Activated CD4-positive, alpha-beta T cell treated with anti-CD3 and anti-CD28 coated beads, Interleukin-2, amount 50 U/mL, for 48 hours (primary cell): ENCODE results near the gene SAYSD1.

Experiments used
- DNase-seq, 2 experiments: peaks; one replicate each; pipeline ENCODE4 v3.0.0-alpha.2; 2020

SAYSD1 gene

DNA sequence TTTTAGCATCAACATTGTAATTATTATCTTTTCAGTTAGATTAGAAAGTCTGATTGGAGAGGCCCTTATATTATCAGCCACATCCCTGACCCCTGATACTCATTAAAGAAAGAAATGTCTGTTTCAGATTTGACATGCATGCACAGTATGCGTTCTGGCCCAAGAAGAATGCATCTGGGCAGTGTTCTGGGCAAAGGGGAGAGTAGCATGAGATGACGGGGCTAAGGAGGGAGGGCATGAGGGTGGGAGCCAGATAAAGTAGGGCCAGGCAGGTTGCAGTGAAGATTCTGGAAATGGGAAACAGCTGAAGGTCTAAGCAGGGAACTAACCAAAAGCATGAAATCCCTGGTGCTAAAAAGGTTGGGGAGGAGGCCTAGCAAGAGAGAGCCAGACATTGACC, 7.3 kb downstream of the SAYSD1 start:
- no peak for DNase-seq

DNA sequence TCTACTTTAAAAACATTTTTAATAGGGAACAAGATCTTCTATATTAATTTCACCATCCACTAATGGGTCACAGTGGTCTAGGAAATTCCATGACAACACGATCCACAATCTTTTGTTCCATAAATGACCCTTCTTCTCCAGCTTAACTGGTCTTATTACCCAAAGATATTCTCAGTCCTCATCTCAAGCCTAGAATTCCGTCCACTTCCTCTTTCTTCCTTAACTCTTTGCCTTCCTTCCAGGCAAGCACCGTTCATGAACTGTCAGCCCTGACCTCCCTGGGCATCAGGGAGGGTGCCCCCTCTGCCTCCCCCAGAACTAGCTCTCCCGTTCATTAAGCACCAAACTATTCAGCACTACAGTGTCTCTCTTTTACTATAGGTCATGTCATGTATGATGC, 8.0 kb downstream of the SAYSD1 start:
- DNase-seq: no peak

DNA sequence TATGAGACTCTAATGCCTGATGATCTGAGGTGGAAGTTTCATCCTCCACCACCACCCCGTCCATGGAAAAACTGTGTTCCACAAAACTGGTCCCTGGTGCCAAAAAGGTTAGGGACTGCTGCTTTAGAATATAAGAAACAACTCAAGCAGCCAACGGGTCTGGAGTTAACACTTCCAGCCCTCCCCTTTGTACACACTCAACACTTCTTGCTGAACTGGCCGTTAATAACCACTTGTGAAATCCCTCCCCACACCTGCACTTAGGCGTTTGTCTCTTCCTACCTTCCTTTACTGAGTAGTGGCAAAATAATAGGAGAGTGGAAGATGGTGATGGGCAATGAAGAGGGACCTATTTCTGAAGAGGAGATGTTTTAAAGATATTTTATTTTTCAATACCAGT, 10.5 kb downstream of the SAYSD1 start:
- no peak for DNase-seq

DNA sequence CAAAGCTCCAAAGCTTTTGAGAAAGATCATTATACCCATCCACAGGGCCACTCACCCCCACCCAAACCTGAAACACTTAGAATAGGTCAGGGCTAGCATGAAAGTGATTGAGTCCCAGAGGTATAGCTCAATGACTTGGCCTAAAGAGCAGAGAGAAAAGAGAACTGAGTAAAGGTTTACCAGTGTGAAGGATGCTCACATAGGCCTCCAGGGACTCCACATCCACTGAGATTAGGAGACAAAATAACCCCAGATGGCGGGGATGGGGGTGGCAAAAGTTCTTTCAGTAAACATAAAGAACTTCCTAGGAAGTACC, 12.2 kb downstream of the SAYSD1 start:
- DNase-seq: no peak

DNA sequence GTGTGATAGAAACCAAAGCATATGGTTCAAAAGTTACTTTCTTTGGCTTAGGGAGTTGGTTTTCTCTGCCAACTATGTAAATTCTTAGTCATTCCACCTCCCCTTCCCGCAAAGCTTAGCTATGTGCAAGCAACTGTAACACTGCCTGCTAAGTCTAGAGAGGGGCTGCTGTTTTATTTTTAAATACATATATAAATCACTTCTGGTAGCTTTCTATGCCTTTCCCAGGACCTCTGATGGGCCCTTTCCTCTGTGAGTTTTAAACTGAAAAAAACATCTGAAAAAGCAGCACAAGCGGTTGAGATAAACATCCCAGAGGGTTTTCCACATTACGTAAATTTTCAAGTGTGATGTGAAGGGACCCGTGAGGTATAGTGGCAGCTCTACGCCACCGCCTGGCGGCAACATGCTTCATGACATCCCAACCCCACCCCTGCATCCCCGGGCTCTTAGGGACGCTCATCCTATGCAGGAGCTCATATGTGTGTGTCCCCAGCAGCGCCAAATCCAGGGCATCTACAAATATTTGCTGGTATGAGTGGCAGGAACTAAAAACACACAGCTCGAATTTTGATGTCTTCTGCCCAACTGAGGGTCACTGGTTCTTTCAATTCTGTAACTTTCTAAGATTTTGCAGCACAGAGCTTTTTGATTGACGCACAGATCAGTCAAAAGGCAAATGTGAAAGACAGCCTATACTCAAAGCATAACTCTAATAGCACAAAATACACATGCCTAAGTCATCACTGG, 12.7 kb downstream of the SAYSD1 start:
- DNase-seq: peak in 1 of 2 experiments; percentile 35

DNA sequence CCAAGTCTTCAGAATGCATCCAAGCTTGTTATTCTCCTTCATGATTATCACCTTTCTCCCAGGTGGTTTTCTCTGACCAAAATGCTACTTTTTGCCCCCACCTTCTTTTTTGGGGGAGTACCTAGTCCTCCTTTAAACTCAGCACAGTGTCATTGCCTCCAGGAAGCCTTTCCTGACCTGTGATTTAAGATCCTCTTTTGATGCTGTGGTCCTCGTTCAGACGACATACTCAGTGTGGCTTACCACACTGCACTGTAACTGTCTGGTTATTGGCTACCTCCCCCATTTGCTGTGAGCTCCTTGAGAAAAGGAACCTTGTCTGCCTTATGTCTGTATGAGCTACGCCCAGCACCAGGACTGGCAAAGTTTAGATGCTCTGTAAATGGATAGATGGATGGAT, 14.6 kb downstream of the SAYSD1 start:
- no peak for DNase-seq

DNA sequence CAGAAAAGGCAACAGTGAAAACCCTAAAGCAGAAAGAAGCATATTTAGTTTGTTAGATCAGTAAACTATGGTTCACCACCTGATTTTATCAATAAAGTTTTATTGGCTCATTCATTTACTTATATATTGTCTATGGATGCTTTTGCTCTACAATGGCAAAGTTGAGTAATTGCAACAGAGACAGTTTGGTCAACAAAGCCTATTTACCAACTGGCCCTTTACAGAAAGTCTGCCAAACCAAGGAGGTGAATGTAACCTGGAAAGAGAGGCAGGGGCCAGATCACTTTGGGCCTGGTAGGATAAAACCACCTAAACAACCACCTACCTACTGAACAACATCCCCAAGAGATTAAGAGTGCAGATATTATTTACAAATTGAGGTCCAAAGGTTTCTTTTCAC, 19.4 kb downstream of the SAYSD1 start:
- DNase-seq: no peak

DNA sequence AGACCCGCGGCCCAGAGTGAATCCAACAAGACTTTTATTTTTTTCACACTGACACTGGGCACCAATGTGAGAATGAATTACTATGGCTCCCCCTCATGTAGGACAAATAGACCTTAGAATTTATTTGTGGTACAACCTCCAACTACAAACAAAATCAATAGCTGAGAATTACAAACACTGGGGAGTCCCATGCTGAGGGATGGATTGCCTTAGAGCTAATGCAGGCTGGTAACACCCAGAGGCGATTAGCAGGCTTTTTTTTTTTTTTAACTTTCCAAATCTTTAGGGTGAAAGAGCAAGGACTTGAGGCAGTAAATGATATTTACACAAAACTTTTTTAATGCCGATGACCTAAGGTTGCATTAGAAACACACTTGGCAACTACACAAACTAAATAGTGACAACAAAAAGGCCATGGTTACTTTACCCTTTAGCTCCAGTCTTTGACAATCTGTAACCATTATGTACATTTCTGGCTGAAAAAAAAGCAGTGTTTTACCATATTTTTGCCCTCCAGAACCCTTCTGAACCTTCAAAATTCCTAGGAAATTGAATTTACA, 21.8 kb downstream of the SAYSD1 start:
- no peak for DNase-seq

DNA sequence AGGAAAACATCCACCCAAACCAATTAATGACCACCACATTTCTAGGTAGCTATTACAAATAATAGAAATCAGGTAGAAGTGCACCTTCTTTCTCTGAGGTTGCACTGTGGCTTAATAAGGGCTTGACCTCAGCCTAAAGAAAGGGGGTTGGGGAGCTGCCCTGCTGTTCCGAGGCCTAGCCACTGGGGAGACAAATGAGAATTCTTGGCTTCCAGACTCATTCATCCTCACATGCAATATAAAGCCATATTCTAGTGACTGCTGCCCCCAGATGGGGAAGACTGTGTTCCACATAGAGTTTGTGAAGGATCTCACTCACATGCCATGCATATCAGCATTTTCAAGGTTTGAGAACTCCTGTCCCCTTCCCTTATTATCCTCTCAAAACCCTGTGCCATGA, 22.9 kb downstream of the SAYSD1 start:
- DNase-seq: no peak

DNA sequence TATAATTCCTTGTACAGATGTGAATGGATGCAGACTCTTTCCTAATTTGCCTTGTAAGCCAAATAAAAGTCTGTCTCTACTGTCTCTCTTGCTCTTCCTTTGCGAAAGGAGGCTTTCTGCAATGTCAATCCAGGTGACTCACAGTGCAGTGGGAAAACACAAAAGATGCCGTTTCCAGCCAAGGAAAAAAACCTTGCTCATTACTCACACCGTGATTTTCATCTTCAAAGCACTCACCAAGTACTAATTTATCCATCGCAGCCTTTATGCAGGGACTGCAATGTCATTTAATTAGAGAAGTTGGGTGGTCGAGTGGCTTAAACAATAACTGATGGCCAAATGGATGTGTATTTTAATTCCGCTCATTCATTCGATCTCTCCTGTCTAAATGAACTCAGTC, 23.8 kb downstream of the SAYSD1 start:
- no peak for DNase-seq

DNA sequence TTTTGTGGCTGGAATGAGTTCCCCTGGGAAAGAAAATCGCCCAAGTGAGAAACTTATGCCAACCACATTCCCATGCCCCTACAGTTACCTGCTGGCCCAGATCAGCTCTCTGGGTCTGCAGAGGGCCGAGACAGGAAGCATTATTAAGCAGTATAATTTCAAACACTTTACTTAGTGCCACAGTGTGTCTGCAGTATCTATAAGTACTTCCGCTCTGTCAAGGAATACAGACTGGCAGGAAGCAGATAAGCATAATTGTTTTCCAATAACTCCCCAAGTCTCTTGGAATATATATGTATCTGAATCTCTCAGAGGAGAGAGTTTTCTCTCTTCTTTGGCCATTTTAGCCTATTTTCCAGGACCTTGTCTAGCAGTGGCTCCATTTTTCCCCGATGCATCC, 24.9 kb downstream of the SAYSD1 start:
- DNase-seq: no peak

DNA sequence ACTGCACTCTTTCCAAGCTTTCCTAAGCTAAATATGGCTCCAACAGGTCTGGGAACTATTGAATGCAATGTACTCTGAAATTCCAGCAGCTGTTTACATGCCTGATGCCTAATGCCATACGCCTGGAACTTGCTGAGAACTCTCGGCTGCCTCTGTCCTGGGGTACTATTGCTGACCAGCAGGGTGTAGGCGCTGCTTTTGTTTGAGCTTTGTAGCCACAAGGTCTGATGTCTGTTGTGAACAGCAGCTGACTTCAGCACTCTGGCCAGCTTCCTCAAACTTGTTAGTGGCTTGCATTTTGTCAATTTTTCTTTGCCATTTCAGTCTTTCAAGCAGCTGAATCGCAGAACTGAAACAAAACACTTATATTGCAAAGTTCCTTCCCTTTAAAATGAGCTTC, 26.7 kb downstream of the SAYSD1 start:
- DNase-seq: peak in 1 of 2 experiments; percentile 13

DNA sequence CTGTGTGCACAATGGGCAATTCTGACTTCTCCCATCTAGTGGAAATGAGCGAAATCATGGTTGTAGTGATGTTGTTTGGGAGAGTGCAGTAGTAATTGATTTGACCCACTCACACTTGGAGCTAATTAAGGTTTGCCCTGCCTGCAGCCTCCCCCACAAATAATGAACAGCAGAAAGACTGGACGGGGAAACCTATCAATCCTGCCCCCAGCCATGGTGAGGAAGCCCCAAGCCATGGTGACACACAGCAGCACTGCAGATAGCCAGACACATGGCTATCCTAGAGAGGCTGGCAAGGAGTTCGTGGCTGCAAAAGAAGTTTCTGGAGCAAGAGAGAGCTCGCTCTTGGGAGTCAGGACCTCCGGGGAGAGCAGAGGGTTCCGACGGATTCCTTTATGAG, 27.8 kb downstream of the SAYSD1 start:
- DNase-seq: no peak

DNA sequence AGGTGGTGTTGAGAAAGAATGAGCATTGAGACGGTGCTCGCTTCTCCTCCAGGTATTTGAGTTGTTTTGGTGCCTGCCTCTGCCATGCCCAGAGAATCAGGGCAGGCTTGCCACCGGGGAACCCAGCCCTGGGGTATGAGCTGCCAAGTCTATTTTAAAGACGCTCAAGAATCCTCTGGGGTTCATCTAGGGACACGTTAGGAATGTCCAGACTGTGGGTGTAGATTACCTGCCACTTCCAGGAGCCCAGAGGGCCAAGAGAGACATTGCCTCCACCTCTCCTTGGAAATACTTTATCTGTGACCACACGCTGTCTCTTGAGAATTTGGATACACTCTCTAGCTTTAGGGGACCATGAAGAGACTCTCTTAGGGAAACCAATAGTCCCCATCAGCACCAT, 28.3 kb downstream of the SAYSD1 start:
- no peak for DNase-seq

DNA sequence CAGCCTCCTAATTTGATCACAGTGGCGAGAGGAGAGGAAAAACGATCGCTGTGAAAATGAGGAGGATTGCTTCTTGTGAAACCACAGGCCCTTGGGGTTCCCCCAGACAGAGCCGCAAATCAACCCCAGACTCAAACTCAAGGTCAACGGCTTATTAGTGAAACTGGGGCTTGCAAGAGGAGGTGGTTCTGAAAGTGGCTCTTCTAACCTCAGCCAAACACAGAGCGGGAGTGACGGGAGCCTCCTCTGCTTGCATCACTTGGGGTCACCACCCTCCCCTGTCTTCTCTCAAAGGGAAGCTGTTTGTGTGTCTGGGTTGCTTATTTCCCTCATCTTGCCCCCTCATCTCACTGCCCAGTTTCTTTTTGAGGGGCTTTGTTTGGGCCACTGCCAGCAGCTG, 28.7 kb downstream of the SAYSD1 start:
- peak; percentile 46 to 61 for DNase-seq

DNA sequence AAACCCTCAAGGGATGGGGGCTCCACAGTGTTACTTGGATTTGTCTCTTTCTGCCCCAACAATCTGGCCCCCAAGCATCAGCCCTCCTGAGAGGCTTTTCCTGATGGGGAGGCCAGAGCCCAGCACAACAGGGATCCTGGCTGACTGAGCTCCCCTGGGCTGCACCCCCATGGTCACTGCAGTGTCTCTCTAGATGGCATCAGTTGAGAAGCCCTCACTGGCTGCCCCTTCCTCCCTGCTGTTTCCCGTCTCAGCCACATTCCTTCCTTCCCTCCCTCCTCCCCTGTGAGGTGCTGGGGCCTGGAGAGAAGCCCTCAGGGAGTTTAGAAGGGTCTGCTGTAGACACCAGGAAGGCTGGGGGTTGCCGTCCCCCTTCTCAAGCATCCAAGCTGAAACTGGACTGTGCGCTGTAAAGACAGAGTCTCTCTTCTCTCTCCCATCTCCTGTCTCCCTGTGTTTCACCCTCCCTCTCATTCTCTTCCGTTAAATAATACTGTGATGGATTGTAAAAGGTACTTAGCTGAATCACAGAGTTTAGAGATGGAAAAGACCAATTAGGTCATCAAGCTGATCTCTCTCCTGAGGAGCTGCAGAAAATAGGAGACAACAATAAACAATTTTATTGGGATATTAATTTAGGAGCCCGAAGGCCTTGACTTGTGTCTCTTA, 29.7 kb downstream of the SAYSD1 start:
- no peak for DNase-seq

DNA sequence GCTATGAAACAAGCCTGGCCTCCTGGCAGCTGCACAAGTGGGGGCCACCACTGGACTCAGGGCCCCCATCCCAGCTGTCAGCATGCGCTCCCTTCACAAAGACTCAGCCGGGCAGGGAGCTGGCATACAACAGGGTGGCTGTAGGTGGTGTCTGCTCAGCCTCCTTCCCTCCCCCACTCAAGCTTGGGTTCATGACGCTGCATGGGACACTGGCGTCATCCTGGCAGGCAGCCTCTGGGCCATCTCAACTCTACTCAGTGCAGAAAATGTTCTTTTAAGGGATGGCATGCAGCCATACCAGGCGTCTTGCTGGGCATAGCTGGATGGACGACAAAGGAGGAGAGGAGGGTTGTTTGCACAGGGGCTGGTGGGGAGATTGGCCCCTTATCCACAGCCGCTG, 30.5 kb downstream of the SAYSD1 start:
- no peak for DNase-seq

DNA sequence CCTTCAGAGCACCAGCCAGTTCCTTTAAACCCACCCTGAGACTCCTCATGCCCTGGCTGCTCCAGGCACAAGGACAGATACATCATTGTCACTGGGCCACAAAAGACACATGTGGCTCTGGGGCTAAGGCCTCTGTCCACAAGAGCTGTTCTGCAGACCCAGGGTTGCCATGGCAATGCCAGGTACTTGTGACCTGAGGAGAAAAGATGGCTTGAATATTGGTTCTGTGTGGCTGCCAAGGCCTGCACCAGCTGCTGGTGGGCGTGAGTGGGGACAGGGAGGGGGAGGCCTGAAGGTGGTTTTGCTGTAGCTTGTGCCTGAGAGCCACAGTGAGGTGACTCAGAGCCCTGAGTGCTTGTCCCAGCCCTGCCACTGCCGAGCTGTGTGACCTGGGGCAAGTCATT, 31.8 kb downstream of the SAYSD1 start:
- peak in 1 of 2 experiments; percentile 11 for DNase-seq

DNA sequence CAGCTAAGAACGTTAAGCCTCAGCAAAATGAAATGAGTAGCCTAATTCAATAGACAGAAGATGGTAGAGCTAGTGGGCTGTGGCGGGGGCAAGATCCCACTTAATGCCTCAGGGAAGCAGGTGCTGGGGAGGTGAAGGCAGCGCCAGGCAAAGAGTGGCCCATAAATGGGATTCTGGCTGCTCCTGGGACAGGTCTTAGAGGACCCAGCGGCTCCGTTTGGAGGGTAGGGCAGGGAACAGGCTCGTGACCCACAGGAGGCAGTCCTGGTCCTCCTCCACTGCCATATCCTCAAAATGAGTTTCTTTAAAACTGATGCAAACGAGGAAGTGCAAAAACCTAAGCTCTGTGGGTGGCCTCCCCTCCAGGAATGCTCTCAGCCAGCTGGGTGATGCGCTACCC, 32.7 kb downstream of the SAYSD1 start:
- DNase-seq: no peak

DNA sequence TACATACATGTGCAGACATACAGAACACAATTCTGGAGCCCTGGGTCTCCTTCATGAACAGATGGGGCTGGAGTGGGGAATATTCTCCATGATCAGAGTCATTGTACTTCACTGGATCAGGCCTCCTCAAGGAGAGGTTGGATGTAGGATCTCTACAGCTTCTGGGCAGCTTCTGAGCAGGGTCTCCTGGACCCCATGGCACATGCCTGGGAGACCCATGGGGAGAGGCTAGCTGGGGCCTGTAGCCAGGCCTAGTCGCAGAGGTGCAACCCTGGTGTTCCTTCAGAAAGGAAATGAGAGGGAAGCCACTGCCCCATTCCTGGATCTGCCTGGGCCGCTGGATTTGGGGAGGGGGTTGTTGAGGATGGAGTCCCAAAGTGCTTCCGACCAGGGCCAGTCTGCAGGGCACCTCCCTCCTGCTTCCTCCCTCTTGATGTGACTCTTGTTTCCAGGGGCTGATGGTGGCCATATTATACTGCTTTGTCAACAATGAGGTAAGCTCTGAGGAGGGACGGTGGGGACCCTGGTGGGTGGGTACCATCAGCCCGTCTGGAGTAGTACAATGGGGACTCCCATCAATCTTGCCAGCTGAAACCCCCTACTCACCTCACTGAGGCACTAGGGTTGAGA, 34.6 kb downstream of the SAYSD1 start:
- no peak for DNase-seq

DNA sequence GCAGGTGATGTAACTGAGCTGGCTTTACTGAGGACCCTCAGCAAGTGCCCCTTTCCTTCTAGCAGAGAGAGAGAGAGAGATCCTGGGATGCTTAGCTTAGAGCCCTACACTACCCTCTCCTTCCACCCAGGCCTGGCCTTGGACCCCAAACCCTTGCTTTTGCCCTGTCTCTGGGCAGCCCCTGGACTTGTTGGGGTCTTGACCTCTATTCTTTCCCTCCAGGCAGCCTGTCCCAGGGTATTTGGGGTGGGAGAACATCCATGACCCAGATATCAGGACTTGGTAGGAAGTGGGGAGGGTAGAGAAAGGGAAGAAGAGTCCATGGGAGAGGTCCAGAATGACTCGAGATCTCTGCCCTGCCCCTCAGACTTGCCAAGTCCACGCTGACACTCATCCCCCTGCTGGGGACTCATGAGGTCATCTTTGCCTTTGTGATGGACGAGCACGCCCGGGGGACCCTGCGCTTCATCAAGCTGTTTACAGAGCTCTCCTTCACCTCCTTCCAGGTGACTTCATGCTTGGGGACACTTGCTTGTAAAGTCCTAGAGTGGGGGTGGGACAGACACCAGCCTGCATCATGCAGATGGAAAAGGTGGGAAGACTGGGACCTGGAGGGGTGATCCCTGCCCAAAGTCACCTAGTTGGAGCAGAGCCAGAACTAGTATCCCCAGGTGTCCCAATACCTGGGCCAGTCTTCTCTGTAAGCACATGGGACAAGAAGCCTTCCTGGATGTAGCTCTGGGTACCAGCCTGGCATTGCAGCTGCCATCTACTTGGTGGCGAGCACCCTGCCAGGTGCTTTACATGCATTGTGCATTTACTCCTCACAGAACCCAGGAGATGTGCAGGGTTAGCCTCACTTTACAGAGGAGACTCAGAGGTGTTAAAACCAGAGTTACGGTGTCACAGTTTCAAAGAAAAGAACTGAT, 35.5 kb downstream of the SAYSD1 start:
- no peak for DNase-seq

DNA sequence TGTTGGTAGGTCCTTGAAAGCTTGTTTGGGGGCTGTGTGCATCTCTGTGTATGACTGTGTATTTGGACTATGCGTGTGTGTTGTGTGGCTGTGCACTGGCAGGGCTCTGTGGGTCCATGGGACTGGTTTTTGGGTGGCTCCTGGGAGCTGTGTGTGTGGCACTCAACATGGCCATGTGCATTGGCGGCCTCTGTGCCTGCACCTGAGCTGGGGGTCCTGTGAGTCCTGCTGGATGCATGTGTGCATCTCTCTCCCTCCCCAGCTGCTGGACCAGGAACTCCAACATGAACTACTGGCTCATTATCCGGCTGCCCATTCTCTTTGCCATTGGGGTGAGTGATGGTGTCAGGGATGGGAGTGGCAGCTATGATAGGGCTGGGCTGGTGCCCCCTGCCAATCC, 36.3 kb downstream of the SAYSD1 start:
- DNase-seq: no peak
